CD4-positive, alpha-beta T cell (primary cell): Measurements from ENCODE around the gene GNA12. TPM values are rescaled to one million over a fixed set of nuclear protein-coding genes. Genes with fewer than 3 reads are reported as not detected.
"Not testable (repeated sequence)": the region's sequence is repeated elsewhere in the genome, so short reads cannot be mapped to it uniquely, and the experiment has no call there.

Experiments
- ATAC-seq: fragments of 200-7000 bp; cut with Tn5 transposase; one replicate; pipeline ENCODE4 v1.10.0; 2022; ENCODE audit warnings: mild to moderate bottlenecking; ENCODE audit not compliant: poor library complexity
- CTCF ChIA-PET: fragments of 350-600 bp; sonication (Branson Sonifier 250); formaldehyde crosslinking; loops from one replicate; lab custom pipeline; 2021; ENCODE audit warnings: antibody characterized with exemption, inconsistent platforms; lab: Charles Lee
- POLR2A ChIA-PET: fragments of 350-600 bp; sonication (Branson Sonifier 250); formaldehyde crosslinking; loops from one replicate; lab custom pipeline; 2021; ENCODE audit warnings: antibody characterized with exemption, inconsistent platforms; lab: Charles Lee
- DNase-seq, 14 experiments: peaks; one replicate each; pipeline ENCODE4 v3.0.0-alpha.2; 2013 to 2020; ENCODE audit warnings: mixed read lengths in 2 of 14
- H3K27ac ChIP-seq, 2 donors: one replicate each; pipeline versions ENCODE4 v1.5.1 to v1.7.0; 2013; ENCODE audit warnings: low read length in 2 of 2, low read depth in 1 of 2, mild to moderate bottlenecking in 1 of 2
- H3K27me3 ChIP-seq, 2 experiments: 1 replicate in 1 of 2; 2 replicates in 1 of 2; pipeline versions ENCODE4 v1.6.1 to v1.7.0; 2013; ENCODE audit warnings: low read length in 2 of 2, control low read depth in 1 of 2, mild to moderate bottlenecking in 1 of 2, moderate library complexity in 1 of 2; ENCODE audit not compliant: insufficient read depth in 2 of 2, control insufficient read depth in 1 of 2
- H3K36me3 ChIP-seq: one replicate; pipeline ENCODE4 v1.6.1; 2013; ENCODE audit warnings: low read length, control low read depth; ENCODE audit not compliant: insufficient read depth
- H3K4me1 ChIP-seq: one replicate; pipeline ENCODE4 v1.6.1; 2013; ENCODE audit warnings: low read length, control low read depth; ENCODE audit not compliant: insufficient read depth
- H3K4me3 ChIP-seq: one replicate; pipeline ENCODE4 v1.5.1; 2013; ENCODE audit warnings: mild to moderate bottlenecking, low read length, moderate library complexity
- H3K9me3 ChIP-seq, 2 experiments: 1 replicate in 1 of 2; 2 replicates in 1 of 2; pipeline versions ENCODE4 v1.6.1 to v1.7.0; 2013; ENCODE audit warnings: low read length in 2 of 2, mild to moderate bottlenecking in 2 of 2, control low read depth in 1 of 2, moderate library complexity in 1 of 2; ENCODE audit not compliant: control insufficient read depth in 1 of 2, insufficient read depth in 1 of 2
- H3K27ac Mint-ChIP-seq: one replicate; pipeline ENCODE4 v1.8.0; 2020; ENCODE audit warnings: mixed read lengths
- H3K27me3 Mint-ChIP-seq: one replicate; pipeline ENCODE4 v1.8.0; 2021; ENCODE audit warnings: mixed read lengths
- H3K36me3 Mint-ChIP-seq: one replicate; pipeline ENCODE4 v1.8.0; 2021; ENCODE audit warnings: low read depth, mixed read lengths
- H3K4me1 Mint-ChIP-seq: one replicate; pipeline ENCODE4 v1.8.0; 2021; ENCODE audit warnings: low read depth, mixed read lengths
- H3K4me3 Mint-ChIP-seq: one replicate; pipeline ENCODE4 v1.8.0; 2020; ENCODE audit warnings: mild to moderate bottlenecking, mixed read lengths
- H3K9me3 Mint-ChIP-seq: one replicate; pipeline ENCODE4 v1.8.0; 2020; ENCODE audit warnings: mixed read lengths
- CTCF ChIP-seq: fragments of 200-600 bp; IDR thresholded peaks from one replicate; pipeline ENCODE4 v1.8.0; 2022; ENCODE audit warnings: antibody characterized with exemption, mild to moderate bottlenecking
- intact Hi-C, 2 experiments: fragments of 100-400 bp; cut with DNase I in 1 of 2; cut with micrococcal nuclease in 1 of 2; formaldehyde crosslinking; loops; one replicate each; pipeline versions ENCODE4 v1.15.1 to v1.9.0; 2023 to 2025; cut with DNase I, micrococcal nuclease
- total RNA-seq, 174 experiments: library from RNA in 2 of 174; stranded (reverse) in 2 of 174; gene quantifications; one replicate each; pipeline ENCODE4 v1.2.3 and lab custom pipeline; 2021 to 2026

The GNA12 gene
- total RNA-seq, 2 experiments from 2014 or later = 16.0 to 16.1 TPM

- TF ChIP-seq CTCF = no peak
- Mint-ChIP-seq H3K4me3 (no peak overlapping the region), H3K4me1 (no peaks in the 10 kb centered on the region), H3K27ac (no peak overlapping the region), H3K27me3 (no peaks in the 10 kb centered on the region), H3K9me3 (no peaks in the 10 kb centered on the region), H3K36me3 (peaks cover 28% of the 10 kb centered on the region)
- Histone ChIP-seq H3K9me3 (no peaks in the 10 kb centered on the region), H3K27ac (no peak overlapping the region), H3K4me3 (no peak overlapping the region), H3K4me1 (no peaks in the 10 kb centered on the region), H3K27me3 (no peaks in the 10 kb centered on the region), H3K36me3 (no peaks in the 10 kb centered on the region)
- intact Hi-C loops = no loop called here
- ATAC-seq = no peak
- CTCF ChIA-PET = no interaction called here
- POLR2A ChIA-PET = no interaction called here
- no peak for DNase-seq
Measured at GRCh38 chr7:2750004-2750407, 94.1 kb downstream of the GNA12 start.

- POLR2A ChIA-PET, ATAC-seq, intact Hi-C loops, H3K36me3 ChIP-seq, H3K4me3 Mint-ChIP-seq, CTCF ChIA-PET, H3K27ac Mint-ChIP-seq, H3K27me3 Mint-ChIP-seq, H3K9me3 Mint-ChIP-seq, H3K9me3 ChIP-seq, H3K4me1 Mint-ChIP-seq, DNase-seq, H3K4me3 ChIP-seq, H3K27me3 ChIP-seq, H3K4me1 ChIP-seq, H3K27ac ChIP-seq: not testable (repeated sequence)
- peaks cover 23% of the 10 kb centered on the region for H3K36me3 Mint-ChIP-seq
Measured at GRCh38 chr7:2748684-2749083, 95.4 kb downstream of the GNA12 start.

- H3K4me3 ChIP-seq, DNase-seq, POLR2A ChIA-PET, H3K4me3 Mint-ChIP-seq, H3K4me1 Mint-ChIP-seq, H3K27me3 ChIP-seq, H3K9me3 Mint-ChIP-seq, H3K27ac Mint-ChIP-seq, H3K9me3 ChIP-seq, H3K27ac ChIP-seq, H3K36me3 ChIP-seq, H3K27me3 Mint-ChIP-seq, CTCF ChIA-PET, ATAC-seq, intact Hi-C loops, H3K4me1 ChIP-seq: not testable (repeated sequence)
- H3K36me3 Mint-ChIP-seq = peaks cover 11% of the 10 kb centered on the region
Measured at GRCh38 chr7:2743523-2744185, 100.5 kb downstream of the GNA12 start.

- no peak for TF ChIP-seq CTCF
- Histone ChIP-seq H3K4me3 (no peak overlapping the region), H3K4me1 (peaks cover 9% of the 10 kb centered on the region), H3K9me3 (no peaks in the 10 kb centered on the region), H3K27me3 (no peaks in the 10 kb centered on the region), H3K36me3 (peaks cover 2% of the 10 kb centered on the region), H3K27ac (no peak overlapping the region)
- Mint-ChIP-seq H3K4me3 (no peak overlapping the region), H3K36me3 (peaks cover 3% of the 10 kb centered on the region), H3K4me1 (peaks cover 22% of the 10 kb centered on the region), H3K9me3 (no peaks in the 10 kb centered on the region), H3K27me3 (no peaks in the 10 kb centered on the region), H3K27ac (no peak overlapping the region)
- CTCF ChIA-PET = no interaction called here
- intact Hi-C loops = no loop called here
- DNase-seq = no peak
- POLR2A ChIA-PET = no interaction called here
- no peak for ATAC-seq
Measured at GRCh38 chr7:2738766-2739549, 105.2 kb downstream of the GNA12 start.
